ENCODE results near the gene SYNPO2.

DNA sequence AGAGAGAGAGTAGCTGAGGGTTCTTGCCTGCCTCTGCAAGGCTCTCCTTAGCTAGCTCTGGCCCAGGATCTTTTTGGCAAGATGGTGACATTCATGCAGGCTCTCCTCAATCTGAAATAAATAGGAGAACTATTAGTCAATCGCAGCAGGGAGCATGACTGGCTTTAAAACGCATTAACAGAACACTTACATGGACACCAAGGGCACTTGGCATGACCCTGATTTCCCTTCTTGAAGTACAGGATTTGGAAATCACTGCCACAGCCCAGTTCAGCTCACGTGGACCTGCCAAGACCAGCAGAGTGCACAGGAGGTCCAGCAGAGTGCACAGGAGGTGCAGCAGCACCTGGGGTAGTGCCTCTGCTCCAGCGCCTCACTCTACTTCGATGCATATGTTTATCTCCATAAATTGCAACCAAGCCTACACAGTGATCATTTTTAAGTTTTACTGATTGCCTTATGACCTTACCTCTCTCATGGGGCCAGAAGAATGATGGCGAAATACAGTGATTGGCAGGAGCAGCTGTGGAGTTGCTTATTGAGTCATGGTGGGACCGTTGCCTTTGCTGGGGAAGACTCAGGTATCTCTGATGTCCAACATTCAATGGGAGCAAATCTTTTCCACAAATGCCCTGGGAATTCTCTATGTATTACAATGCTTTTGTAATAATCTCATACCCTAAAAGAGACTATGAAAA is 122.4 kb downstream of the SYNPO2 start:
- TF ChIP-seq, protein P1, sequence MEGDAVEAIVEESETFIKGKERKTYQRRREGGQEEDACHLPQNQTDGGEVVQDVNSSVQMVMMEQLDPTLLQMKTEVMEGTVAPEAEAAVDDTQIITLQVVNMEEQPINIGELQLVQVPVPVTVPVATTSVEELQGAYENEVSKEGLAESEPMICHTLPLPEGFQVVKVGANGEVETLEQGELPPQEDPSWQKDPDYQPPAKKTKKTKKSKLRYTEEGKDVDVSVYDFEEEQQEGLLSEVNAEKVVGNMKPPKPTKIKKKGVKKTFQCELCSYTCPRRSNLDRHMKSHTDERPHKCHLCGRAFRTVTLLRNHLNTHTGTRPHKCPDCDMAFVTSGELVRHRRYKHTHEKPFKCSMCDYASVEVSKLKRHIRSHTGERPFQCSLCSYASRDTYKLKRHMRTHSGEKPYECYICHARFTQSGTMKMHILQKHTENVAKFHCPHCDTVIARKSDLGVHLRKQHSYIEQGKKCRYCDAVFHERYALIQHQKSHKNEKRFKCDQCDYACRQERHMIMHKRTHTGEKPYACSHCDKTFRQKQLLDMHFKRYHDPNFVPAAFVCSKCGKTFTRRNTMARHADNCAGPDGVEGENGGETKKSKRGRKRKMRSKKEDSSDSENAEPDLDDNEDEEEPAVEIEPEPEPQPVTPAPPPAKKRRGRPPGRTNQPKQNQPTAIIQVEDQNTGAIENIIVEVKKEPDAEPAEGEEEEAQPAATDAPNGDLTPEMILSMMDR (IDR thresholded peaks at IDR 0.05), result no peak
- no peak for TF ChIP-seq POLR2A (IDR thresholded peaks at IDR 0.05)
